RWPE1 (cell line): ENCODE results near the gene PCBP1.

Experiments
- CTCF ChIA-PET: fragments of 350-600 bp; sonication (Branson Sonifier 250); formaldehyde crosslinking; extraction: SDS; loops from one replicate; lab custom pipeline; 2021; lab: Yijun Ruan, JAX
- POLR2A ChIA-PET: fragments of 400-600 bp; formaldehyde crosslinking; extraction: SDS; loops from one replicate; lab custom pipeline; 2020; ENCODE audit warnings: antibody characterized with exemption; ENCODE audit not compliant: low non-redundant PET; lab: Yijun Ruan, JAX
- DNase-seq: peaks from one replicate; pipeline ENCODE4 v3.0.0; 2012; ENCODE audit warnings: low spot score
- H3K27ac ChIP-seq: fragments of 450-650 bp; 2 replicates; pipeline ENCODE4 v1.5.1; 2017
- TF ChIP-seq, protein P1 (sequence below): fragments of 450-650 bp; conservative IDR thresholded peaks from 2 replicates; pipeline ENCODE4 v1.5.1; 2017; ENCODE audit warnings: low read depth, mild to moderate bottlenecking

Gene PCBP1

DNA sequence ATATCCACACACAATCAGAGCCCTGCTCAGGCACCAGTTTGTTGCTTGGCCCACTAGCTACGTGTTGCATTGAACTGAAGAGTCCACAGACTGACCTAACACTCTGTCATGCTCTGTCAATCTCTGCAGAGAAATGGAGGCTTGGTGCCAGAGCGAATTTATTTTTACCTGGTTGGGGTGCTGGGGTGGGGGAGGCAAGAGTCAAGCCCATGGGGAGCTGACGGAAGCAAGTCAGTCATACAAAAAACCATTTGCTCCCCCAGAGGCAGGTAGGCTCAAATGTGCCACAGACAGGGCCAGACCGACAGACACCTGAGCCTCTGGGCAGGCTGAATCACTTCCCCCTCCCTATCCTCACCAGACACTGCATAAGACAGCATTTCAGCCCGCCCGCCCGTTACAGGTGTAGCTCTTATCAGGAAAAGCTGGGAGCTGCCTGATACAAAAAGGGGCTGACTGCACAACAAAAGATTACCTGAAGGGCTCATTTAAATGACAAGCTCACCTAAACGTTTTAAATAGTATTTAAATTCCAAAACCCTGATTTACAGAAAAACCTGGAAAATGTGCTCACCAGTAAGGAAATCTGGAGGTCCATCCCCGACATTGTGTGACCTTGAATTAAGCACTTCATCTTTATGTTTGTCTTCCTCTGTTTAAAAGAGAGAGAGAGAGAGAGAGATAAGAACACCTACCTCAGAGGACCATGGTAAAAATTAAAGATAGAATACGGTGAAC lies 2.1 kb upstream of the PCBP1 start:
- CTCF ChIA-PET = interaction anchor here (0.9 kb wide), 1 partner anchor 58 kb away, joined by 4 read pairs; no protein-coding TSS in a partner anchor
- peak overlapping the region; percentile 72 for H3K27ac ChIP-seq
- TF ChIP-seq, protein P1, sequence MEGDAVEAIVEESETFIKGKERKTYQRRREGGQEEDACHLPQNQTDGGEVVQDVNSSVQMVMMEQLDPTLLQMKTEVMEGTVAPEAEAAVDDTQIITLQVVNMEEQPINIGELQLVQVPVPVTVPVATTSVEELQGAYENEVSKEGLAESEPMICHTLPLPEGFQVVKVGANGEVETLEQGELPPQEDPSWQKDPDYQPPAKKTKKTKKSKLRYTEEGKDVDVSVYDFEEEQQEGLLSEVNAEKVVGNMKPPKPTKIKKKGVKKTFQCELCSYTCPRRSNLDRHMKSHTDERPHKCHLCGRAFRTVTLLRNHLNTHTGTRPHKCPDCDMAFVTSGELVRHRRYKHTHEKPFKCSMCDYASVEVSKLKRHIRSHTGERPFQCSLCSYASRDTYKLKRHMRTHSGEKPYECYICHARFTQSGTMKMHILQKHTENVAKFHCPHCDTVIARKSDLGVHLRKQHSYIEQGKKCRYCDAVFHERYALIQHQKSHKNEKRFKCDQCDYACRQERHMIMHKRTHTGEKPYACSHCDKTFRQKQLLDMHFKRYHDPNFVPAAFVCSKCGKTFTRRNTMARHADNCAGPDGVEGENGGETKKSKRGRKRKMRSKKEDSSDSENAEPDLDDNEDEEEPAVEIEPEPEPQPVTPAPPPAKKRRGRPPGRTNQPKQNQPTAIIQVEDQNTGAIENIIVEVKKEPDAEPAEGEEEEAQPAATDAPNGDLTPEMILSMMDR = no peak
- POLR2A ChIA-PET = interaction anchor here (0.5 to 1.8 kb wide), 7 partner anchors 27 to 171 kb away, joined by 3 to 6 read pairs (median 4); partner anchors contain the start of gene MXD1
- peak; percentile 62 for DNase-seq

DNA sequence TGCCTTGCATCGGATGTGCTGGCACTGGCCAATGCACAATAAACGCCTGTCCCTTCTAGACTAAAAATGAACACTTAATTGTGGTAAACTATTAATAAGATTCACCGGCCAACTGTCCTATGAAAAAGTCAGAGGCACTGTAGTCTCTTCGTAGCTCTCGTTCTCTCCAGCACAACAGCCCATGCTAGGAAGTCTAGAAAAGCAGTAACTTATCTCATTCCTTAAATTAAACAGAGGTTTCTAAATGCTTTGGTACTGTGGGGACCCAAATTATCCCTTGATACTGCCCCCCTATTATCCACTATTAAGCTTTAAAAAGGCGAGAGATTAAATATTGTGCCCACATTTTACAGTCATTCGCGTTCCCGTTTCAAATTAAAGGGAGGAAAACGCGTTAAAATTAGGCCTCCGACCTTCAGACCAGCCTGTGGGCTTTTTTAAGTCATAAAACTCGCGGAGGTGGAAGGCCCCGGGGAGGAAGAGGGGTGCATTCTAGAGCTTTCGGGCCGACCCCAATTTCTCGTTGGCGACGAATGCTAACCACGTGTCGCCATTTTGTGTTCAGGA lies 1.5 kb upstream of the PCBP1 start:
- ChIA-PET CTCF (interaction anchor here (0.9 kb wide), 1 partner anchor 57 kb away, joined by 4 read pairs; no protein-coding TSS in a partner anchor), POLR2A (interaction anchor here (0.6 to 1.8 kb wide), 4 partner anchors 56 to 171 kb away, joined by 4 to 6 read pairs (median 6); partner anchors contain the start of gene MXD1)
- TF ChIP-seq, protein P1 = no peak
- peak overlapping the region; percentile 99 for H3K27ac ChIP-seq
- DNase-seq = no peak

DNA sequence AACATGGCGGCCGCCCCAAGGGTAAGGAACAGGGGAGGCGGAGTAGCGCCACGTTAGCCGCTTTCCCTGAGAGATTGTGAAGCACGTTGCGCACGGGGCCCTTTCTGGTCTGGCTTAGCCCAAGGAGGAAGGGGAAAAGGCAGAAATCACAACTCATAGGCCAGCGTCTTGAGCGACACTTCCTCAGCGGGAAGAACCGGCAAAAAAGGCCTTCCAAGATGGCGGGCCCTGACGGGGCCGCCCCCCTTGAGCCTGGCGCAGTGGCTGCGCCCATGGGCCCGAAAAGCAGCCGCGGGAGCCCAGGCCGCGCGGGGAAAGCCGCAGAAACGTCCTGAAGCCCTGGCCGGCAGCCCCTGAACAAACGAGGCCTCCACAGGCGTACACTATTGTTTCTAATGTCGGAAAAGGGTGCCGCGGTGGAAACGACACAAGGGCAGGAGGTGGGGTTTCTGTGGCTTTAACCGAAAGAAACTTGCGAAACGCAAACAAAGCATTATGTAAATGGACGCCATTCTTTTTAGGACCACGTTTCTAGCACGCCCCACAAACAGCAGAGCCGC lies 919 bp upstream of the PCBP1 start:
- TF ChIP-seq, protein P1 = no peak
- peak overlapping the region; percentile 99 for H3K27ac ChIP-seq
- ChIA-PET CTCF (interaction anchor here (0.6 to 0.8 kb wide), 2 partner anchors 33 to 947 kb away, joined by 3 read pairs; no protein-coding TSS in a partner anchor), POLR2A (interaction anchor here (0.6 to 3.0 kb wide), 5 partner anchors 56 to 346 kb away, joined by 5 to 19 read pairs (median 6); partner anchors contain the start of gene MXD1)
- DNase-seq = peak; percentile 64

DNA sequence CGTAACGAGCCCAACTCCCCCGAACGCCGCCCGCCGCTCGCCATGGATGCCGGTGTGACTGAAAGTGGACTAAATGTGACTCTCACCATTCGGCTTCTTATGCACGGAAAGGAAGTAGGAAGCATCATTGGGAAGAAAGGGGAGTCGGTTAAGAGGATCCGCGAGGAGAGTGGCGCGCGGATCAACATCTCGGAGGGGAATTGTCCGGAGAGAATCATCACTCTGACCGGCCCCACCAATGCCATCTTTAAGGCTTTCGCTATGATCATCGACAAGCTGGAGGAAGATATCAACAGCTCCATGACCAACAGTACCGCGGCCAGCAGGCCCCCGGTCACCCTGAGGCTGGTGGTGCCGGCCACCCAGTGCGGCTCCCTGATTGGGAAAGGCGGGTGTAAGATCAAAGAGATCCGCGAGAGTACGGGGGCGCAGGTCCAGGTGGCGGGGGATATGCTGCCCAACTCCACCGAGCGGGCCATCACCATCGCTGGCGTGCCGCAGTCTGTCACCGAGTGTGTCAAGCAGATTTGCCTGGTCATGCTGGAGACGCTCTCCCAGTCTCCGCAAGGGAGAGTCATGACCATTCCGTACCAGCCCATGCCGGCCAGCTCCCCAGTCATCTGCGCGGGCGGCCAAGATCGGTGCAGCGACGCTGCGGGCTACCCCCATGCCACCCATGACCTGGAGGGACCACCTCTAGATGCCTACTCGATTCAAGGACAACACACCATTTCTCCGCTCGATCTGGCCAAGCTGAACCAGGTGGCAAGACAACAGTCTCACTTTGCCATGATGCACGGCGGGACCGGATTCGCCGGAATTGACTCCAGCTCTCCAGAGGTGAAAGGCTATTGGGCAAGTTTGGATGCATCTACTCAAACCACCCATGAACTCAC lies 673 bp downstream of the PCBP1 start:
- no peak for DNase-seq
- ChIA-PET CTCF (interaction anchor here (0.7 to 0.9 kb wide), 4 partner anchors 17 to 141 kb away, joined by 3 to 5 read pairs (median 4); no protein-coding TSS in a partner anchor), POLR2A (interaction anchor here (0.6 to 3.0 kb wide), 4 partner anchors 49 to 174 kb away, joined by 3 to 19 read pairs (median 4); no protein-coding TSS in a partner anchor)
- TF ChIP-seq, protein P1 = no peak
- H3K27ac ChIP-seq = peak overlapping the region; percentile 99

DNA sequence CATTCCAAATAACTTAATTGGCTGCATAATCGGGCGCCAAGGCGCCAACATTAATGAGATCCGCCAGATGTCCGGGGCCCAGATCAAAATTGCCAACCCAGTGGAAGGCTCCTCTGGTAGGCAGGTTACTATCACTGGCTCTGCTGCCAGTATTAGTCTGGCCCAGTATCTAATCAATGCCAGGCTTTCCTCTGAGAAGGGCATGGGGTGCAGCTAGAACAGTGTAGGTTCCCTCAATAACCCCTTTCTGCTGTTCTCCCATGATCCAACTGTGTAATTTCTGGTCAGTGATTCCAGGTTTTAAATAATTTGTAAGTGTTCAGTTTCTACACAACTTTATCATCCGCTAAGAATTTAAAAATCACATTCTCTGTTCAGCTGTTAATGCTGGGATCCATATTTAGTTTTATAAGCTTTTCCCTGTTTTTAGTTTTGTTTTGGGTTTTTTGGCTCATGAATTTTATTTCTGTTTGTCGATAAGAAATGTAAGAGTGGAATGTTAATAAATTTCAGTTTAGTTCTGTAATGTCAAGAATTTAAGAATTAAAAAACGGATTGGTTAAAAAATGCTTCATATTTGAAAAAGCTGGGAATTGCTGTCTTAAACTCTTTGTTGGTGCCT lies 1.4 kb downstream of the PCBP1 start:
- H3K27ac ChIP-seq = peak overlapping the region; percentile 99
- TF ChIP-seq, protein P1 = no peak
- ChIA-PET POLR2A (interaction anchor here (0.9 to 3.0 kb wide), 3 partner anchors 53 to 174 kb away, joined by 3 to 19 read pairs (median 4); no protein-coding TSS in a partner anchor), CTCF (interaction anchor here (0.6 to 0.8 kb wide), 4 partner anchors 16 to 54 kb away, joined by 3 to 4 read pairs (median 4); no protein-coding TSS in a partner anchor)
- no peak for DNase-seq
